ENCODE results near the gene AGO1.

GRCh38 chr1:35838693-35839245, 44.2 kb upstream of the AGO1 start:
- TF ChIP-seq SUZ12 (IDR thresholded peaks at IDR 0.05; ENCODE audit: extremely low read depth, insufficient read depth, insufficient read length) (no peak), YY1 (IDR thresholded peaks at IDR 0.05; ENCODE audit: insufficient read depth, insufficient read length) (no peak)

All from NT2/D1 (cell line).